CD4-positive, alpha-beta T cell (primary cell): ENCODE results near the gene TSPAN33. TPM values are rescaled to one million over a fixed set of nuclear protein-coding genes. Genes with fewer than 3 reads are reported as not detected.

ENCODE experiments used
- ATAC-seq: fragments of 200-7000 bp; cut with Tn5 transposase; one replicate; pipeline ENCODE4 v1.10.0; 2022; ENCODE audit warnings: mild to moderate bottlenecking; ENCODE audit not compliant: poor library complexity
- CTCF ChIA-PET: fragments of 350-600 bp; sonication (Branson Sonifier 250); formaldehyde crosslinking; loops from one replicate; lab custom pipeline; 2021; ENCODE audit warnings: antibody characterized with exemption, inconsistent platforms; lab: Charles Lee
- POLR2A ChIA-PET: fragments of 350-600 bp; sonication (Branson Sonifier 250); formaldehyde crosslinking; loops from one replicate; lab custom pipeline; 2021; ENCODE audit warnings: antibody characterized with exemption, inconsistent platforms; lab: Charles Lee
- DNase-seq, 14 experiments: peaks; one replicate each; pipeline ENCODE4 v3.0.0-alpha.2; 2013 to 2020; ENCODE audit warnings: mixed read lengths in 2 of 14
- H3K27ac ChIP-seq, 2 donors: one replicate each; pipeline versions ENCODE4 v1.5.1 to v1.7.0; 2013; ENCODE audit warnings: low read length in 2 of 2, low read depth in 1 of 2, mild to moderate bottlenecking in 1 of 2
- H3K27me3 ChIP-seq, 2 experiments: 1 replicate in 1 of 2; 2 replicates in 1 of 2; pipeline versions ENCODE4 v1.6.1 to v1.7.0; 2013; ENCODE audit warnings: low read length in 2 of 2, control low read depth in 1 of 2, mild to moderate bottlenecking in 1 of 2, moderate library complexity in 1 of 2; ENCODE audit not compliant: insufficient read depth in 2 of 2, control insufficient read depth in 1 of 2
- H3K36me3 ChIP-seq: one replicate; pipeline ENCODE4 v1.6.1; 2013; ENCODE audit warnings: low read length, control low read depth; ENCODE audit not compliant: insufficient read depth
- H3K4me1 ChIP-seq: one replicate; pipeline ENCODE4 v1.6.1; 2013; ENCODE audit warnings: low read length, control low read depth; ENCODE audit not compliant: insufficient read depth
- H3K4me3 ChIP-seq: one replicate; pipeline ENCODE4 v1.5.1; 2013; ENCODE audit warnings: mild to moderate bottlenecking, low read length, moderate library complexity
- H3K9me3 ChIP-seq, 2 experiments: 1 replicate in 1 of 2; 2 replicates in 1 of 2; pipeline versions ENCODE4 v1.6.1 to v1.7.0; 2013; ENCODE audit warnings: low read length in 2 of 2, mild to moderate bottlenecking in 2 of 2, control low read depth in 1 of 2, moderate library complexity in 1 of 2; ENCODE audit not compliant: control insufficient read depth in 1 of 2, insufficient read depth in 1 of 2
- H3K27ac Mint-ChIP-seq: one replicate; pipeline ENCODE4 v1.8.0; 2020; ENCODE audit warnings: mixed read lengths
- H3K27me3 Mint-ChIP-seq: one replicate; pipeline ENCODE4 v1.8.0; 2021; ENCODE audit warnings: mixed read lengths
- H3K36me3 Mint-ChIP-seq: one replicate; pipeline ENCODE4 v1.8.0; 2021; ENCODE audit warnings: low read depth, mixed read lengths
- H3K4me1 Mint-ChIP-seq: one replicate; pipeline ENCODE4 v1.8.0; 2021; ENCODE audit warnings: low read depth, mixed read lengths
- H3K4me3 Mint-ChIP-seq: one replicate; pipeline ENCODE4 v1.8.0; 2020; ENCODE audit warnings: mild to moderate bottlenecking, mixed read lengths
- H3K9me3 Mint-ChIP-seq: one replicate; pipeline ENCODE4 v1.8.0; 2020; ENCODE audit warnings: mixed read lengths
- CTCF ChIP-seq: fragments of 200-600 bp; IDR thresholded peaks from one replicate; pipeline ENCODE4 v1.8.0; 2022; ENCODE audit warnings: antibody characterized with exemption, mild to moderate bottlenecking
- intact Hi-C, 2 experiments: fragments of 100-400 bp; cut with DNase I in 1 of 2; cut with micrococcal nuclease in 1 of 2; formaldehyde crosslinking; loops; one replicate each; pipeline versions ENCODE4 v1.15.1 to v1.9.0; 2023 to 2025; cut with DNase I, micrococcal nuclease
- total RNA-seq, 174 experiments: library from RNA in 2 of 174; stranded (reverse) in 2 of 174; gene quantifications; one replicate each; pipeline ENCODE4 v1.2.3 and lab custom pipeline; 2021 to 2026

TSPAN33 gene
- total RNA-seq, 2 experiments from 2014 or later: 3.6 to 4.1 TPM

GRCh38 chr7:129203050-129203741 is 58.7 kb downstream of the TSPAN33 start:
- Mint-ChIP-seq H3K27ac (no peak overlapping the region), H3K27me3 (peaks cover 7% of the 10 kb centered on the region), H3K36me3 (no peaks in the 10 kb centered on the region), H3K4me3 (no peak overlapping the region), H3K9me3 (no peaks in the 10 kb centered on the region), H3K4me1 (no peaks in the 10 kb centered on the region)
- ATAC-seq: no peak
- H3K4me3 ChIP-seq: no peak overlapping the region
- intact Hi-C loops: no loop called here
- no peak for DNase-seq
- ChIA-PET POLR2A (no interaction called here), CTCF (no interaction called here)
- no peaks in the 10 kb centered on the region for H3K4me1 ChIP-seq
- no peak for TF ChIP-seq CTCF
- no peaks in the 10 kb centered on the region for H3K36me3 ChIP-seq
- H3K9me3 ChIP-seq: no peaks in the 10 kb centered on the region
- H3K27me3 ChIP-seq: no peaks in the 10 kb centered on the region
- no peak overlapping the region for H3K27ac ChIP-seq

- no peak overlapping the region for H3K4me3 Mint-ChIP-seq
- H3K27ac Mint-ChIP-seq: no peak overlapping the region
- ChIA-PET POLR2A (no interaction called here), CTCF (no interaction called here)
- no peak overlapping the region for H3K4me3 ChIP-seq
- intact Hi-C loops: no loop called here
- ATAC-seq (no peak), DNase-seq (no peak)
- H3K9me3 ChIP-seq: no peaks in the 10 kb centered on the region
- no peaks in the 10 kb centered on the region for H3K9me3 Mint-ChIP-seq
- TF ChIP-seq CTCF: no peak
- no peaks in the 10 kb centered on the region for H3K27me3 ChIP-seq
- peaks cover 3% of the 10 kb centered on the region for H3K27me3 Mint-ChIP-seq
- no peaks in the 10 kb centered on the region for H3K36me3 Mint-ChIP-seq
- H3K4me1 ChIP-seq: peaks cover under 1% of the 10 kb centered on the region
- H3K27ac ChIP-seq: no peak overlapping the region
- H3K36me3 ChIP-seq: no peaks in the 10 kb centered on the region
- H3K4me1 Mint-ChIP-seq: no peaks in the 10 kb centered on the region
Measured at GRCh38 chr7:129205126-129205818, 60.8 kb downstream of the TSPAN33 start.

GRCh38 chr7:129205987-129206785 is 61.7 kb downstream of the TSPAN33 start:
- Histone ChIP-seq H3K9me3 (no peaks in the 10 kb centered on the region), H3K4me3 (no peak overlapping the region), H3K27ac (no peak overlapping the region), H3K36me3 (no peaks in the 10 kb centered on the region), H3K4me1 (peaks cover 4% of the 10 kb centered on the region), H3K27me3 (no peaks in the 10 kb centered on the region)
- H3K4me3 Mint-ChIP-seq: no peak overlapping the region
- no peaks in the 10 kb centered on the region for H3K9me3 Mint-ChIP-seq
- H3K27me3 Mint-ChIP-seq: peaks cover 3% of the 10 kb centered on the region
- no peak overlapping the region for H3K27ac Mint-ChIP-seq
- TF ChIP-seq CTCF: no peak
- no peaks in the 10 kb centered on the region for H3K36me3 Mint-ChIP-seq
- ChIA-PET CTCF (no interaction called here), POLR2A (no interaction called here)
- no peaks in the 10 kb centered on the region for H3K4me1 Mint-ChIP-seq
- ATAC-seq (no peak), DNase-seq (peak in 1 of 14 experiments; percentile 30)
- intact Hi-C loops: no loop called here
